ENCODE results near the gene SOS1.

- TF ChIP-seq POLR2A (IDR thresholded peaks at IDR 0.05; ENCODE audit: low read length), result no peak
- TF ChIP-seq GATA1 (IDR thresholded peaks at IDR 0.05; ENCODE audit: low read depth, low read length), result no peak
Measured at GRCh38 chr2:39094717-39095363, 26.0 kb downstream of the SOS1 start.
